Kidney capillary endothelial cell (primary cell): ENCODE measurements around the gene TOMM34.

Experiments
- DNase-seq: peaks from one replicate; pipeline ENCODE4 v3.0.0-alpha.2; 2018; ENCODE audit warnings: low spot score

TOMM34 gene

DNA sequence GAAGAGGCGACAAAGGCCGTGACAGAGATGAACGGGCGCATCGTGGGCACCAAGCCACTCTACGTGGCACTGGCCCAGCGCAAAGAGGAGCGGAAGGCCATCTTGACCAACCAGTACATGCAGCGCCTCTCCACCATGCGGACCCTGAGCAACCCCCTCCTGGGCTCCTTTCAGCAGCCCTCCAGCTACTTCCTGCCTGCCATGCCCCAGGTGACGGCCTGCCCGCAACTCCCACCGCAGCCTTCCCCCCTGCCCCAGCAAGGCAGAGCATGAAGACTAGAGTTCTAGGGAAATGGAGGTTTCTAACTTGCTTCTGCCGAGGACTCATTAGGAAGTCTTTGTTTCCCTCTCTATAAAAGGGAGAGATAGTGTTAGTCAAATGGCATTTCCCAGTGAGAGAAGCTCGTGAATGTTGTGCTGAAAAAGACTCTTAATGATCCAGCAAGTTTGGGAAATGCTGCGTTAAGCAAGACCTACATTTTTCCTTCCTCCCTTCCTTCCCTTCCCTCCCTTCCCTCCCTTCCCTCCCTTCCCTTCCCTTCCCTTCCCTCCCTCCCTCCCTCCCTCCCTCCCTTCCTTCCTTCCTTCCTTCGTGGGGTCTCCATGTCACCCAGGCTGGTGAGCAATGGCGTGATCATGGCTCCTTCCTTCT, 29.6 kb downstream of the TOMM34 start:
- no peak for DNase-seq

DNA sequence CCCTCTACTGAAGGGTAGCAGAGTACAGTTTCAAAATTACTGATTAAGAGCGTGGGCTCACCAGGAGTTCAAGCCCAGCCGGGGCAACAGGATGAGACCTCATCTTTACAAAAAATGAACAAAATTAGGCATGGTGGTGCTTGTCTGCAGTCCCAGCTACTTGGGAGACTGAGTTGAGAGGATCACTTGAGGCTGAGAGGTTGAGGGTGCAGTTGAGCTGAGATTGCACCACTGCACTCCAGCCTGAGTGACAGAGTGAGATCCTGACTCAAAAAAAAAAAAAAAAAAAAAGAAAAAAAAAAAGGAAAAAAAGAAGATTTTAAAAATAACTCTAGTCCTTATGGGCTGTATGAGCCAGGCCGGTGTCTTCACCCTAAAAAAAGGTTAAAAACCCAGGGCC, 31.6 kb downstream of the TOMM34 start:
- no peak for DNase-seq

DNA sequence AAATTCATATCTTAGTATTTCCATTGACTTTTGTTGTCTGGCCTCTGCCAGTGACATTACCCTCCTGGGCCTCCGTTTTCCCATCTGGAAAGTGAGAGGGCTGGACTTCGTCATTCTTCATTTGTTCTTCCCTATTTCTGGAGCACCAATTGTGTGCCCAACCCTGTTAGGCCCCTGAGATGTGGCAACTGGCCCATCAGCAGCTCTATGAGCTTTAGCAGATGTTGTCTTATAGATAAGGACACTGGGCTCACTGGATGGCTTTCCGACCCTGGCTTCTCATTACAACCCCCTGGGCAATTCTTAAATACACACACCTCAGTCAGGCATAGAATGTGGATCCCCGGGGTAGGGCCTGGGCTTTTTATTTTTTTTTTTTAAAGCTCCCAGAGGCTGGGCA, 35.7 kb downstream of the TOMM34 start:
- DNase-seq: no peak

DNA sequence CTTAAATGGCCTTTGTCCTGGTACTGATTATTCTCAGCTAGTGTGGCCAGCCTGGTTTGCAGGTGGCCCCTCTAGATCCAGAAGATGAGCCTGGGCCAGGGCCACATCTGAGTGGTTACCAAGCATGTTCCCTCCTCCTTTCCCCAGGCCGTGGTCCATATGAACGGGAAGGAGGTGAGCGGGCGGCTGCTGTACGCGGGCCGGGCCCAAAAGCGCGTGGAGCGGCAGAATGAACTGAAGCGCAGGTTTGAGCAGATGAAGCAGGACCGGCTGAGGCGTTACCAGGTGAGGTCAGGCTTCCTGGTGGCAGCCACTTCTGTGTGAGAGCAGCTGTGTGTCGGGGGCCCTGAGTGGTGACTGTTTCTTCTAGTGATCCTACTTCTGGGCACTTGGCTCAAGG, 38.8 kb downstream of the TOMM34 start:
- DNase-seq: no peak

DNA sequence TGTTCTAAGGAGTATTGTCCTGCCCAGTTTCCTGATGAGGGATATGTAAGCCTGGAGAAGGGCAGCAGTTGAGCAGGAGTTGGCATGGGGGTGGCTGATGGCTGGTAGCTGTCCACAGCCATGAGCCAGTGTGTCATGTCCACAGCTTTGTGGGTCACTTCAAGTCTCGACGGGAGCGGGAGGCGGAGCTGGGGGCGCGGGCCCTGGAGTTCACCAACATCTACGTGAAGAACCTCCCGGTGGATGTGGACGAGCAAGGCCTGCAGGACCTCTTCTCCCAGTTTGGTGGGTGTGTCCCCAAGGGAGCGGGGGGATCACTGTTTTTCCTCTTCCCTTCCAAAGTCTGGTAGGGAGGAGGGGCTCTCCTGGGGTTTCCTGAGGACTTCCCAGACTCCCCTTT, 41.4 kb downstream of the TOMM34 start:
- DNase-seq: no peak

DNA sequence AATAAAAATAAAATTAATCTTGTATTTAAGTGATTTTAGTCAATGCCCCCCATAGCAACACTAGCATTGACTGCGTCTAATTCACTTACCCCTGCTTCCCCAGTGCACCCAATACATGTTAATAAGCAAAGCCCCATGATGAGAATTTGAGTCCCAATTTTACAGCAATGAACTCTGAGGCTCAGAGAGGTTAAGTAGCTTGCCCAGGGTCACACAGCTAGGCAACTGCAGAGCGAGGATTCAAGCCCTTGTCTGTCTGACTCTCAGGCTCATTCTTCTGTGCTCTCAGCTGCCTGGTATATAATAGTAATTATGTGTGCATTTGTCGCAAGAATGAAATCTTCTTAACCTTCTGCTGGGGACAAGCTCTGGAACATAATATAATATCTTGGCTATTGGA, 41.9 kb downstream of the TOMM34 start:
- DNase-seq: no peak

DNA sequence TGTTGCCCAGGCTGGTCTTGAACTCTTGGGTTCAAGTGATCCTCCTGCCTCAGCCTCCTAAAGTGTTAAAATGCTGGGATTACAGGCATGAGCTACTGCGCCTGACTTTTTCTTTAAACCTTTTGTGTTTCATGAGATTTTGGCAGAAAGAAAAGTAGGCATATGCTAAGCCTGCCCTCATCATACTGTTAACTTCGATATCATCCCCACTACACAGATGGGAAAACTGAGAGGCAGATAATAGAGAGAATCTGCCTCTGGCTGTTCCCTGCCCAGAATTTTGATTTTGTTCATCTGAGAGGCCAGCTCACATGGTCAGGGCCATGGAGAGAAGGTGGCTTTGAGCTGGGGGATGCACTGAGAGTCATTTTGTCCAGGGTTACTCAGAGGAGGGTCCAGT, 42.8 kb downstream of the TOMM34 start:
- DNase-seq: no peak

DNA sequence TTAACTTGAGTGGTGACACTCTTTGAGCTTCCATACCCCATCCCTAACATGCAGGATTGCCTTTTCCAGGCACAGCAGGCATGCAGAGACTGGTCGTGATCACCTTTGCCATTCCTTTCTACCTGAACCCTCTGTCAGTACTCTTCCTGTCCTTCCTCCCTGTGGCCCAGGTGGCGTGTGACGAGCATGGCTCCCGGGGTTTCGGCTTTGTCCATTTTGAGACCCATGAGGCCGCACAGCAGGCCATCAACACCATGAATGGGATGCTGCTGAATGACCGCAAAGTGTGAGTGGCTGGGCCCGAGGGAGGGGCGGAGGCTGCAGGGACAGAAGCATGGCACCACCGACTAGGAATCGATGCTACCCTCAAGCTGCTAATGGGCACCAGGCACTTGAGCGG, 43.6 kb downstream of the TOMM34 start:
- DNase-seq: no peak

DNA sequence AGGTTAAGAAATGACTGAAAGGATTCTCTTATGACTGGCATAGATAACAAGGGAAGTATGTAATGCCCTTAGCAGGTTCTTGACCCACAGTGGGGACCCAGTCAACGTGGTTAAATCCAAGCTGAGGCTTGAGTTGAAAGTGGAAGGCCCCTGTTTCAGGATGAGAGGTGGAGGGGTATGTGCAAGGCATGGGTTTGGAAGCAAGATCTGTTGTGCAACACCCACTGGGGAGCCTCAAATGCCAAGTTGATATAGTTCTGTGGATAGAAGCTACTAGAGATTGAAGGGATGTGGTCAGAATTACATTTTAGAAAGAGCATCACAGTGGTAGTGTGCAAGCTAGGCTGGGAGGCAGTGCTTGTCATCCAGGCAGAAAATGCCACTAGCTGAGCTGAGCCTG, 45.3 kb downstream of the TOMM34 start:
- no peak for DNase-seq

DNA sequence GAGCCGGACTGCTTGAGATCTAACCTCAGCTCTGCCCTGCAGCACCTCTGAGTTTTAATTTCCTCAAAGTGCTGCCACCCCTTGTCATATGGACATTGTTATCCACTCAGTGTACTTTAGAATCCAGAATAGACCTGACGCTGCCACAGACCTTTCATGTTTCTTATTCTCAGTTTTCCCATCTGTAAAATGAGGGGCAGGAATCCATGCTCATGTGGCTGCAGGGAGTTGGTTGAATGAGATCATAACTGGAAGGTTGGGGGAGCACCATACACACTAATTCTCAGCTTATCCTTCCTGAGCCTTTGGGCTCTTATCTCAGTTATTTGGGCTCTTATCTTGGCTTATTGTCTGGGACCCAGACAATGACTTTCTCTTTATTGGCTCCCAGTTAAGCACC, 48.0 kb downstream of the TOMM34 start:
- no peak for DNase-seq

DNA sequence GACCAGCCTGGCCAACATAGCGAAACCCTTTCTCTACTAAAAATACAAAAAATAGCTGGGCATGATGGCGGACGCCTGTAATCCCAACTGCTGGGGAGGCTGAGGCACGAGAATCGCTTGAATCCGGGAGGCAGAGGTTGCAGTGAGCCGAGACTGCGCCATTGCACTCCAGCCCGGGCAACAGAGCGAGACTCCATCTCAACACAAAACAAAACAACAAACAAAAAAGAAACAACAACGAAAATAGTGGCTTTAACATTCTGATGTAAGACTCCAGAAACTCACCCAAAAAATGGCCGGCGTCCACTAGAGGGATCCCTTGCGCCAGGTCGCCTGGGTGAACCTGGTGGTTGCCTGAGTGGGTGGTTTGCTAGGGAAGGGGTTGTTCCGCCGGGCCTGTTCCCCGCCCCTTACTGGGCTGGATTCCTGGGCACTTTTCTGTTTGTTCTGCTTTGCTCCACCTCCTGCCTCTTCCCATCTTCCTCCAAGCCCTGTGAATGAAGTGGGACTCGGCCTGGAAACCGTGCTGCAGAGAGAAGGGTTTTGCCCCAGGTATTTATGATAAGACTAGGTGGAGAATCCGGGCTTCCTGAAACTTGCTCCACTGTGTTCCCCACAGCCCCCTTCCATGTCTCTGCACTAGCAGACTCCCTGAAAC, 48.8 kb downstream of the TOMM34 start:
- DNase-seq: peak; percentile 49

DNA sequence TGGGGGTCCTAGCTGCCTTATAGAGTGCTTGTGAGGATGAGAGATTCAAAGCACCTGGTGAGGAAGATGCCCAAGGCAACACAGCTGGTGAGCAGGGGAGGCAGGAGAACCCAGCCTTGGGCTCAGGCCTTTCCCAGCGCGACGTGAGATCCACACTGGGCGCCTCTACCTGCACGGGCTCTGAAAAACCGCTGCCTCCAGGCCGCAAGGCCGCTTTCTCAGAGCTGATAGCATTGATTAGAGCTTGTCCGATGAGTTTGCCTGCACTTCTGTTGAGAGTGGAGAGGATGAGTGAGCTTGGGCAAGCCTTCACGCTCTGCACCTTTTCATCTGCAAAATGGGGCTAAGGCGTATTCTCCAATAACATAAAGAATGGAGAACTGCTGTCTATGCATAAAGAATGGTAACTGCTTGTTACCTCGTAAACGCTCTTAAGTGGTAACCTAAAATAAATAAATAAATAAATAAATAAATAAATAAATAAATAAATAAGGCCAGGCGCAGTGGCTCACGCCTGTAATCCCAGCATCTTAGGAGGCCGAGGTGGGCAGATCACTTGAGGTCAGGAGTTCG, 49.4 kb downstream of the TOMM34 start:
- DNase-seq: no peak

DNA sequence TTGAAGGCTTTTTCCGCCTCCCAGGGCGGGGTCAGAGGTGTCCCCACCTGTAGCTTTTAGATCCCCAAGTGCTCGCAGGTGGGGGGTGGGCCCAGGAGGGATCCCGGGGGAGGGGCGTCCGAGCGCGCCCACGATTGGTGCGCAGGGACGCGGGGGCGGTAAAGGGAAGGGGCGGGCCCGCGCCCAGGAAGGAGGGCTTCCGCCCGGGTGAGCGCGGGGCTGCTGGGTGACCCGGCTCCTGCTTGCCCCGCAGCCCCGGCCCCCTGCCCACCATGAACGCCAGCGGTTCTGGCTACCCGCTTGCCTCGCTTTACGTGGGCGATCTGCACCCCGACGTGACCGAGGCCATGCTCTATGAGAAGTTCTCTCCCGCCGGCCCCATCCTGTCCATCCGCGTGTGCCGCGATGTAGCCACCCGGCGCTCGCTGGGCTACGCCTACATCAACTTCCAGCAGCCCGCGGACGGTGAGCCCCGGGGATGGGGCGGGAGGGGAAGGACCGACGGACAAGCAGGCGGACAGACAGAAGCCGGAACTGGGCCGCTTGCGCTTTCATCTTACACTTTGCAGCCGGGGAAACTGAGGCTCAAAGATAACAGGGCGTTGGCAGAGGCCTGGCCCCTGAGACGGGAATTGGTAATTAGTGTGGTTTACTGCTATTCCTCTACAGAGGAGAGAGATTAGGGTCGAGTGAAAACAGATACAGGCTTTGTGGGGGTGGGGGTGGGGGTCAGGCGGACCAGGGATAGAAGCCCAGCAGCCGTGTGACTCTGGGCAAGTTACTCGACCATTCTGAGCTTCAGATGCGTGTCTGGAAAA, 50.1 kb downstream of the TOMM34 start, which contains the start of gene PABPC1L:
TSS of gene PABPC1L (plus strand) at position 189 of the 818 bp plus-strand sequence. CDS start at position 273, 84 bp downstream.
- DNase-seq: no peak

DNA sequence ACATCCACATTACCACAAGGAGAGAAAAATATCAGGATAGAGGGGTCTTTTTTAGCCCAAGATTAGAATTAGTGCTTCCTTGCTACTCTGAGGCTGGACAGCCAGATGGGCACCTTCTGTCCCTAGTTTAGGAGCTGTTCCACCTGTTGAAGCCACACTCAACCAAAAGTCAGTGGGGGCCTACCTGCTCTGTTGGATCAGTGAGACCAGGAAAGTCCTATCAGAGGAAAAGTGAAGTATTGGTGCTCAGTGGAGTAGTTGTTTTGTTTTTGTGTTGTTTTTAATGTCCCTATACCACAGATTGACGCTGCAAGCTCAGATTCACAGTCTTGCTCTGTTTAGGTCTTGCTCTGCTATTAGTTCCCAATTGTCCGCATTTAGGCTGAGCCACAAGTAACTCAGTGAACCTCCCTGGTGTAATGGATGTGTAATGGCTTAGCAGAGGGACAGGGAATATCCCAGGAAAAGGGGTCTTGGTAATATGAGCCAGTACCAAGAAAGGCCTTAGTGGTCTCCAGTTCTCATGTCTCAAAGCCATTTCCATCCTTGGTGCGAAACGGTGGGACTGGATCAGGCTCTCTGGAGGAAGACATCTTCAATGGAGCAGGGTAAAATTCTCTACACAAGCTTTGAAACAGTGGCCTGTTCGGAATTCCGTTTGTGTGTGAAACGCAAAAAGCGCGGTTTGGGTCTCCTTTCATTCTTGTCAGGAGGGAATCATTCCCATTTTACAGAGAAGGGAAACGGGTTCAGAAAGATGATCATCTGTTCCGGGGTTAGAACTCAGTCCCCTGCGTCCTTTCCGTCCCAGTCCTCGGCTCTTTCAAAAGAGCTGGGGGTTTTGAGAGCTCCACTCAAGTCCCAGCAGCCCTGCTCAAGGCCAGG, 51.0 kb downstream of the TOMM34 start:
- DNase-seq: no peak

DNA sequence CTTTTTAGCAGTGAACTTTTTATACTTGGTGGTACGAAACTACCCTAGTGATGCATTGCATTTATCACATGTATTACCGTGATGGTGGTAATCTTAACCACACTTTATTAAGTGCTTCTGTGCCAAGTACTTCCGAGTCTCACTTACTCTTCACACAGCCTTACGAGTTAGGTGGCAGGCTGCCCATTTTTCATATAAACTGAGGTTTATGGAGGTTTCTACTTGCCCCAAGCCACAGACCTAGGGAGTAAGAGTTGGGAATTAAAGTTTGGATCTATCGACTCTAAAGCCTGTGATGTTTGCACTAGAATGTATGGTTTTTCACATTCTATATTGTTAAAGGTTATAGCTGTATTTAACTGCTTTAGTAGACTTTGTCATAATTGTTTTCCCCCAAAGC, 55.8 kb downstream of the TOMM34 start:
- no peak for DNase-seq

DNA sequence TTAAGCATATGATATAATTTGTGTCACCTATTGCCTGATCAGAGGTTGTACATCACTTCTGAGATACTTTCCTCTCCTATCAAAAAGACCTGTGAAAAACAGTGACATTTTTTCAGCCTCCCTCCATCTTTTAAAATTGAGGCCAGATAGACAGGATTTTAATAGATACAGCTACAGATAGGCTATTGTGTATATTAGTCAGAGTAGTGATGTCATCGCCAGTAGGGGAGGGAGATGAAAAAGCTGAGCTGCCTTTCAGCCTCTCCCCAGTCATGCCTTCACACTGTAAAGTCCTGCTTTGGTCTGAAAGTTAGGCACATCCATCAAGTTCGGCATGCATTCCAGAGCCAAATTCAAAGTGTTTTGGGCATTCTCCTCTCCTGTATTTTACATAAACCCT, 58.2 kb downstream of the TOMM34 start:
- DNase-seq: no peak

DNA sequence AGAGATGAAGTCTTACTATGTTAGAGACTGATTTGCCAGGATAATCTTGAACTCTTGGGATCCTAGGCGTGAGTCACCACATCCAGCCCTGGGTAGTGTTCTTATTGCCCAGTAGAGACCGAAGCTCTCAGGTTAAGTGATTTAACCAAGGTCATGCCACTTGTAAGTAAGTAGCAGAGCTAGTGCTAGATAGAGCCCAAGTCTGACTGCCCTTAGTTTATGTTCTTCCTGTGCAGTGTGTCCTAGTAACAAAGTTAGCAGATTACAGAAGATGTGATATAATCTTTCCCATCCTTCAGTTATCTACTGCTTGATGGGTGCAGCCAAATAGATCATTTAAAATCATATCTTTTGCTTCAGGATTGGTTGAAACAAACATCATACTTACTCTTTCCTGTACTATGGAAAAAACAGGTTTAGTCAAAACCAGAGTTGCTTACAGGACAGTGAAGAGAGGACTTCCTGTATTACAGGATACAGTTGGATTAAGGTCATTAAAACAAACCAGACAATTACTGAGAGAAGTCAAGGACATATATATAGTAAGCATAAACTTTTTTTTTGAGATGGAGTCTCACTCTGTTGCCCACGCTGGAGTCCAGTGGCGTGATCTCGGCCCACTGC, 59.9 kb downstream of the TOMM34 start:
- DNase-seq: no peak

DNA sequence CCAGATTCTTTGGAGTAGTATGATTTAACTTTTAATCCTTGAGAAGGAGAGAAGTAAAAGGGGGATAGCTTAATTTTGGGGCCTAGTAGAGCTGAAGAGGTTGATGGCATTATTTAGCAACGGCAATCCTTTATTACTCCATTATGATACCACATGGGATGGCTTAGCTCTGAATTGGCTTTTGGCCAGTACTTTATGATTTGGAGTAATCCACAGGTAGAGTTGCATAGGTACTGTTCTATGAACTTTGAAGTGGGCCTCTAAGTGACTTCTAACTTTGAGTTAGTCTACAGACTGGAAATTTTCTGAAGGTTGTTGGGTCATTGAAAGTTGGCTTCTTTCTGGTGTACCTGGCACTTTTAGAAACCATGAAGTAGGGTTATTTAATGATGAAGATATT, 63.1 kb downstream of the TOMM34 start:
- DNase-seq: no peak

DNA sequence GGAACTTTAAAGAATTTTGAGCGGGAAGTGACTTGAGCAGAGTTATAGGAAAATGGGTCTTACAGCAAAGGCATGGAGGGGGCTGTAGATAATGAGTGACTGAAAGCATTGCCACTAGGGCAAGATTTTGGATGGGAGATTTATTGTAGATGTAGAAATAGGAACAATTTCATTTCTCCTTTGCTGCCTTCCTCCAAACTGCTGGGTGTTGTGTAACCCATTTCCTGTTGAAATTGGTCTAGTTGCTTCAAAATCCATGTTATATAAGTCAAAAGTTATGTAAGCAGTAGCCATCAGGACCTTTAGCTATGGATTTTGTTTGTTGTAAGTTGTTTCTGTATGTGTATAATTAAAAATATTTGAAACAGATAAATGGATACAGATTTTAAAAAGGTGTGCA, 63.6 kb downstream of the TOMM34 start:
- DNase-seq: no peak

DNA sequence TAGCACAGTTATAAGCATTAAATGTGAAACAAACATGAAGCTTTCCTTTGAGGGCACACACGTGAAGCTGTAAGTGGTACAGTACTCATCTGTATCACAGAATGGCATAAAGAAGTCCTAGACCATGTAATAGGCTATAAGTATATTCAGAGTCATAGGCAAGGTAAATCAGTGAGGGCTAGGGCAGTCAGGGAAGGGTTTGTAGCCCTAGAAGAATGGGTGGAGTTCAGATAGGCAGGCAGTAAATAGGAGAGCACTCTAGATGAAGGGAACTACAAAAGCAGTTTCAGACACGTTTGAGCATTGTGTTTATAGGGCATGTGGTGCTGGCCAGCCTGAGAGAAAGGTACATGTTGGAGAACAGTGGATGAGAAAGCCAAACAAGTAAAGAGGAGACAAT, 65.2 kb downstream of the TOMM34 start:
- no peak for DNase-seq
